GM12872 (cell line): Measurements from ENCODE around the gene AQP4.

Source experiments
- CTCF ChIP-seq: IDR thresholded peaks from 3 replicates; pipeline ENCODE4 v1.5.1; 2011; ENCODE audit warnings: low read depth, mild to moderate bottlenecking, low read length, moderate library complexity; ENCODE audit not compliant: insufficient read depth

The AQP4 gene

GRCh38 chr18:26864658-26865057 lies 849 bp downstream of the AQP4 start:
- no peak for TF ChIP-seq CTCF

GRCh38 chr18:26863921-26864497 lies 1.5 kb downstream of the AQP4 start:
- TF ChIP-seq CTCF = no peak

GRCh38 chr18:26863122-26863879 lies 2.2 kb downstream of the AQP4 start:
- TF ChIP-seq CTCF = no peak

- no peak for TF ChIP-seq CTCF
Measured at GRCh38 chr18:26862084-26862483, 3.4 kb downstream of the AQP4 start.

- TF ChIP-seq CTCF = no peak
Measured at GRCh38 chr18:26854292-26854881, 11.1 kb downstream of the AQP4 start.

- no peak for TF ChIP-seq CTCF
Measured at GRCh38 chr18:26853401-26853800, 12.1 kb downstream of the AQP4 start.

- TF ChIP-seq CTCF = no peak
Measured at GRCh38 chr18:26843760-26844159, 21.7 kb downstream of the AQP4 start.
